Mesothelial cell of epicardium (in vitro differentiated cells): ENCODE data around the gene TBC1D17. TPM values are rescaled to one million over a fixed set of nuclear protein-coding genes. Genes with fewer than 3 reads are reported as not detected.

Source experiments
- DNase-seq, 2 experiments: peaks; one replicate each; pipeline ENCODE4 v3.0.0; 2021; ENCODE audit warnings: low spot score in 2 of 2; ENCODE audit not compliant: unreplicated experiment in 2 of 2
- H3K27ac Mint-ChIP-seq: 2 replicates; pipeline ENCODE4 v1.8.0; 2021; ENCODE audit warnings: mixed read lengths
- H3K27me3 Mint-ChIP-seq: 2 replicates; pipeline ENCODE4 v1.8.0; 2021; ENCODE audit warnings: low read depth, mixed read lengths
- H3K36me3 Mint-ChIP-seq: 2 replicates; pipeline ENCODE4 v1.8.0; 2021; ENCODE audit warnings: mixed read lengths
- H3K4me1 Mint-ChIP-seq: 2 replicates; pipeline ENCODE4 v1.8.0; 2021; ENCODE audit warnings: mixed read lengths
- H3K4me3 Mint-ChIP-seq: 2 replicates; pipeline ENCODE4 v1.8.0; 2021; ENCODE audit warnings: mild to moderate bottlenecking, moderate library complexity, mixed read lengths
- H3K9me3 Mint-ChIP-seq: 2 replicates; pipeline ENCODE4 v1.8.0; 2021; ENCODE audit warnings: mixed read lengths
- total RNA-seq: library from RNA; stranded (reverse); gene quantifications from 3 replicates; pipeline ENCODE4 v1.2.1, GENCODE V29; 2021
- TF ChIP-seq, protein P1 (sequence below): fragments of 200-600 bp; sonication (generic); IDR thresholded peaks from one replicate; pipeline ENCODE4 v1.5.0; 2021; ENCODE audit warnings: antibody characterized with exemption; ENCODE audit not compliant: unreplicated experiment

Gene TBC1D17
- total RNA-seq, 1 donor from 2014 or later, result 49.7 TPM

GRCh38 chr19:49860336-49861102 lies 17.0 kb upstream of the TBC1D17 start:
- Mint-ChIP-seq H3K36me3 (peaks cover 16% of the 10 kb centered on the region), H3K9me3 (no peaks in the 10 kb centered on the region), H3K4me1 (peaks cover 12% of the 10 kb centered on the region), H3K4me3 (no peak overlapping the region), H3K27ac (peak overlapping the region; percentile 83), H3K27me3 (no peaks in the 10 kb centered on the region)
- DNase-seq, result no peak
- TF ChIP-seq, protein P1, sequence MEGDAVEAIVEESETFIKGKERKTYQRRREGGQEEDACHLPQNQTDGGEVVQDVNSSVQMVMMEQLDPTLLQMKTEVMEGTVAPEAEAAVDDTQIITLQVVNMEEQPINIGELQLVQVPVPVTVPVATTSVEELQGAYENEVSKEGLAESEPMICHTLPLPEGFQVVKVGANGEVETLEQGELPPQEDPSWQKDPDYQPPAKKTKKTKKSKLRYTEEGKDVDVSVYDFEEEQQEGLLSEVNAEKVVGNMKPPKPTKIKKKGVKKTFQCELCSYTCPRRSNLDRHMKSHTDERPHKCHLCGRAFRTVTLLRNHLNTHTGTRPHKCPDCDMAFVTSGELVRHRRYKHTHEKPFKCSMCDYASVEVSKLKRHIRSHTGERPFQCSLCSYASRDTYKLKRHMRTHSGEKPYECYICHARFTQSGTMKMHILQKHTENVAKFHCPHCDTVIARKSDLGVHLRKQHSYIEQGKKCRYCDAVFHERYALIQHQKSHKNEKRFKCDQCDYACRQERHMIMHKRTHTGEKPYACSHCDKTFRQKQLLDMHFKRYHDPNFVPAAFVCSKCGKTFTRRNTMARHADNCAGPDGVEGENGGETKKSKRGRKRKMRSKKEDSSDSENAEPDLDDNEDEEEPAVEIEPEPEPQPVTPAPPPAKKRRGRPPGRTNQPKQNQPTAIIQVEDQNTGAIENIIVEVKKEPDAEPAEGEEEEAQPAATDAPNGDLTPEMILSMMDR, result no peak

GRCh38 chr19:49861107-49861506 lies 16.4 kb upstream of the TBC1D17 start:
- Mint-ChIP-seq H3K4me3 (no peak overlapping the region), H3K9me3 (no peaks in the 10 kb centered on the region), H3K4me1 (peaks cover 17% of the 10 kb centered on the region), H3K27ac (peak overlapping the region; percentile 83), H3K27me3 (no peaks in the 10 kb centered on the region), H3K36me3 (peaks cover 12% of the 10 kb centered on the region)
- TF ChIP-seq, protein P1, result no peak
- DNase-seq, result no peak

- TF ChIP-seq, protein P1, result no peak
- DNase-seq, result no peak
- Mint-ChIP-seq H3K27me3 (no peaks in the 10 kb centered on the region), H3K36me3 (peaks cover 12% of the 10 kb centered on the region), H3K4me1 (peaks cover 24% of the 10 kb centered on the region), H3K27ac (no peak overlapping the region), H3K9me3 (no peaks in the 10 kb centered on the region), H3K4me3 (no peak overlapping the region)
Observed at GRCh38 chr19:49861541-49862378, 15.7 kb upstream of the TBC1D17 start.

DNA sequence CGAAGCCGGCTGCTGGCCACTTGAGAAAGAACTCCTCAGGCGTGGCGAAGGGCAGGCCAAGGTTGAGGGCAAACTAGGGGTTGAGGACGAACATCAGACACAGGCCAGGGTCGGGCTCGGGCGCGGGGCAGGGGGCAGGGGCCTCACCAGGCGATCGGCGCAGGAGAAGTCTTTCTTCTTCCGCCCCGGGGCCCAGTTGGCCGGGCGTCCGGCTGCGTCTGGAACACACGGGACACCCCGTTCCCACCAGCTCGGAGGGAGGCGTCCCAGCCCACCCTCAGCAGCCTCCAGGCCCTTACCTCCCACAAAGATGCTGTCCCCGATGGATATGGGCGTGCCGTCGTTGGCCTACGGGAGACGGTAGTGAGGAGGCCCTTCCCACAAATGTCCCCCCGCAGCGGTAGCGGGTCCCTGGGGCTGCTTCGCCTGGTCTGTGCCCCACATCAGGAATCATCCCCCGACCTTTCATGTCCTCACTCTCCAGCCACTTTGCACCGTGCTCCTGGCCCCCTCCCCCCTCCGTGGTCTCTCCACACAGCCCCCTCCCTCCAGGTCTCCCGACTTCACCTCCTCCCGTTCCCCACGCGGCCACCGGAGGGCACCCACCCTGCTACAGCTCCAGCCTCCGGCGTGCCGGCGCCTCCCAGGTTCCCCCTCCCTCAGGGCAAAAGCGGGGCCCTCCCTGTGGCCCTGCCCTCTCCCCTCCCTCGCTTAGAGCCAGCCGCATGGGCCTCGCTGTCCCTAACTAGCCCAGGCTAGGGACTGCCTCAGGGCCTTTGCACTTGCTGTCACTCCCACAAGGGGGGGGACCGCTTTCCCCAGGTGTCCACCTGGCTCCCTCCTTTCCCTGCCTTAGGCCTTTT lies 14.9 kb upstream of the TBC1D17 start:
- Mint-ChIP-seq H3K36me3 (peaks cover 12% of the 10 kb centered on the region), H3K27ac (no peak overlapping the region), H3K4me3 (no peak overlapping the region), H3K4me1 (peaks cover 29% of the 10 kb centered on the region), H3K9me3 (no peaks in the 10 kb centered on the region), H3K27me3 (no peaks in the 10 kb centered on the region)
- TF ChIP-seq, protein P1, result no peak
- DNase-seq, result no peak

- Mint-ChIP-seq H3K4me3 (no peak overlapping the region), H3K4me1 (peaks cover 30% of the 10 kb centered on the region), H3K27ac (peak overlapping the region; percentile 1), H3K36me3 (peaks cover 12% of the 10 kb centered on the region), H3K9me3 (no peaks in the 10 kb centered on the region), H3K27me3 (no peaks in the 10 kb centered on the region)
- no peak for DNase-seq
- TF ChIP-seq, protein P1, result no peak
Observed at GRCh38 chr19:49863254-49863934, 14.1 kb upstream of the TBC1D17 start.
